NCI-H82 treated with DMSO at 0.1 percent for 48 hours (cell line): ENCODE results near the gene MBD4.

ENCODE experiments used
- DNase-seq: peaks from one replicate; lab custom pipeline; 2025; ENCODE audit not compliant: unreplicated experiment; lab: John Stamatoyannopoulos, UW

The MBD4 gene

GRCh38 chr3:129463716-129464115, 24.0 kb upstream of the MBD4 start:
- DNase-seq: no peak

GRCh38 chr3:129463094-129463493, 23.3 kb upstream of the MBD4 start:
- no peak for DNase-seq

GRCh38 chr3:129462361-129462968, 22.7 kb upstream of the MBD4 start:
- DNase-seq: no peak

- DNase-seq: no peak
Measured at GRCh38 chr3:129461461-129462146, 21.9 kb upstream of the MBD4 start.

GRCh38 chr3:129461022-129461421, 21.3 kb upstream of the MBD4 start:
- DNase-seq: no peak

GRCh38 chr3:129460572-129460971, 20.8 kb upstream of the MBD4 start:
- no peak for DNase-seq

- no peak for DNase-seq
Measured at GRCh38 chr3:129460155-129460554, 20.4 kb upstream of the MBD4 start.

- DNase-seq: no peak
Measured at GRCh38 chr3:129453732-129454131, 14.0 kb upstream of the MBD4 start.

GRCh38 chr3:129449279-129450115, 9.7 kb upstream of the MBD4 start:
- DNase-seq: no peak

- DNase-seq: no peak
Measured at GRCh38 chr3:129448186-129448895, 8.6 kb upstream of the MBD4 start.

- DNase-seq: no peak
Measured at GRCh38 chr3:129446926-129447325, 7.2 kb upstream of the MBD4 start.

GRCh38 chr3:129445471-129445870, 5.7 kb upstream of the MBD4 start:
- DNase-seq: no peak

- no peak for DNase-seq
Measured at GRCh38 chr3:129442947-129443346, 3.2 kb upstream of the MBD4 start.

- DNase-seq: no peak
Measured at GRCh38 chr3:129442486-129442885, 2.7 kb upstream of the MBD4 start.

GRCh38 chr3:129441782-129442181, 2.0 kb upstream of the MBD4 start:
- DNase-seq: no peak

GRCh38 chr3:129441215-129441614, 1.5 kb upstream of the MBD4 start:
- no peak for DNase-seq

GRCh38 chr3:129440618-129441190, 956 bp upstream of the MBD4 start:
- DNase-seq: no peak

GRCh38 chr3:129439226-129439816, 427 bp downstream of the MBD4 start:
- DNase-seq: no peak

- DNase-seq: no peak
Measured at GRCh38 chr3:129435367-129435766, 4.4 kb downstream of the MBD4 start.

GRCh38 chr3:129434140-129434539, 5.6 kb downstream of the MBD4 start:
- no peak for DNase-seq

- no peak for DNase-seq
Measured at GRCh38 chr3:129433565-129433964, 6.2 kb downstream of the MBD4 start.
